GM12878 (cell line): ENCODE data around the gene S100A14. TPM values are rescaled to one million over a fixed set of nuclear protein-coding genes. Genes with fewer than 3 reads are reported as not detected.

Experiments used
- ATAC-seq: fragments of 200-7000 bp; cut with Tn5 transposase; 3 replicates; pipeline ENCODE4 v1.9.1; 2020; ENCODE audit warnings: mild to moderate bottlenecking, moderate library complexity
- BruUV-seq: library from RNA; stranded (reverse); fragments of 400-500 nt; replicated peaks from 2 replicates; lab custom pipeline; 2021; lab: Mats Ljungman, UMichigan
- CTCF ChIA-PET: fragments of 300-600 bp; sonication (Branson Sonifier 250); formaldehyde crosslinking; extraction: SDS; loops from one replicate; lab custom pipeline; 2021; ENCODE audit warnings: inconsistent platforms; lab: Yijun Ruan, JAX
- POLR2A ChIA-PET: fragments of 350-600 bp; formaldehyde crosslinking; extraction: SDS; loops from one replicate; lab custom pipeline; 2021; ENCODE audit warnings: inconsistent platforms; lab: Charles Lee
- RAD21 ChIA-PET: fragments of 300-600 bp; sonication (Branson Sonifier 250); formaldehyde crosslinking; loops from one replicate; lab custom pipeline; 2023; ENCODE audit warnings: antibody characterized with exemption; ENCODE audit not compliant: unreplicated experiment; lab: Charles Lee
- SMC1A ChIA-PET: fragments of 300-600 bp; sonication (Branson Sonifier 250); formaldehyde crosslinking; loops from one replicate; lab custom pipeline; 2023; ENCODE audit not compliant: unreplicated experiment, uncharacterized antibody; lab: Charles Lee
- DNase-seq: peaks from one replicate; pipeline ENCODE4 v3.0.0-alpha.2; 2011; ENCODE audit warnings: low read depth, low spot score
- FAIRE-seq: peaks from 3 replicates; lab custom pipeline; 2011; peaks lifted over from hg19 to GRCh38; lab: Jason Lieb, UNC
- H2AFZ ChIP-seq: 2 replicates; pipeline ENCODE4 v1.6.0; 2011; ENCODE audit warnings: low read depth, low read length, control low read depth; ENCODE audit not compliant: control insufficient read depth
- H3K27ac ChIP-seq: 2 replicates; pipeline ENCODE4 v1.5.1; 2011; ENCODE audit warnings: control low read depth; ENCODE audit not compliant: control insufficient read depth, insufficient read depth
- H3K27me3 ChIP-seq, 2 experiments: replicated peaks in 1 of 2; 2 replicates each; pipeline versions ENCODE4 v1.6.0 to v1.6.1; 2011; ENCODE audit warnings: low read length in 1 of 2; ENCODE audit not compliant: control insufficient read depth in 2 of 2, insufficient read depth in 2 of 2
- H3K36me3 ChIP-seq, 2 experiments: 2 replicates each; pipeline ENCODE4 v1.5.1; 2011; ENCODE audit warnings: low read length in 1 of 2; ENCODE audit not compliant: control insufficient read depth in 2 of 2, insufficient read depth in 2 of 2
- H3K4me1 ChIP-seq: 2 replicates; pipeline ENCODE4 v1.6.1; 2011; ENCODE audit warnings: mild to moderate bottlenecking, low read length, moderate library complexity, mixed read lengths; ENCODE audit not compliant: control insufficient read depth, insufficient read depth
- H3K4me2 ChIP-seq: 2 replicates; pipeline ENCODE4 v1.6.0; 2011; ENCODE audit warnings: control low read depth; ENCODE audit not compliant: control insufficient read depth, insufficient read depth
- H3K4me3 ChIP-seq: fragments of 200-600 bp; sonication (generic); 2 replicates; pipeline ENCODE4 v1.5.1; 2016
- H3K79me2 ChIP-seq: 2 replicates; pipeline ENCODE4 v1.6.0; 2011; ENCODE audit warnings: low read length; ENCODE audit not compliant: control insufficient read depth, insufficient read depth
- H3K9ac ChIP-seq: 2 replicates; pipeline ENCODE4 v1.8.0; 2011; ENCODE audit warnings: low read length, control low read depth, mixed read lengths; ENCODE audit not compliant: control insufficient read depth, insufficient read depth
- H3K9me3 ChIP-seq: replicated peaks from 3 replicates; pipeline ENCODE4 v1.5.1; 2011; ENCODE audit warnings: mild to moderate bottlenecking, low read length; ENCODE audit not compliant: control insufficient read depth, insufficient read depth
- H4K20me1 ChIP-seq: 2 replicates; pipeline ENCODE4 v1.6.0; 2011; ENCODE audit not compliant: control insufficient read depth, insufficient read depth
- CHD4 ChIP-seq: fragments of 200-600 bp; sonication (generic); IDR thresholded peaks from 2 replicates; pipeline ENCODE4 v1.6.1; 2016; ENCODE audit warnings: mild to moderate bottlenecking
- HDAC2 ChIP-seq: fragments of 200-600 bp; sonication (generic); IDR thresholded peaks from 2 replicates; pipeline ENCODE4 v1.6.1; 2017
- IKZF1 ChIP-seq: fragments of 450-650 bp; conservative IDR thresholded peaks from 2 replicates; pipeline ENCODE4 v1.6.1; 2017; ENCODE audit warnings: antibody characterized with exemption, mild to moderate bottlenecking
- PKNOX1 ChIP-seq: fragments of 450-650 bp; IDR thresholded peaks from 2 replicates; pipeline ENCODE4 v1.6.1; 2016; ENCODE audit warnings: mild to moderate bottlenecking
- PML ChIP-seq: IDR thresholded peaks from 2 replicates; pipeline ENCODE4 v1.6.1; 2012; ENCODE audit warnings: low read length, inconsistent platforms
- POLR2A ChIP-seq: IDR thresholded peaks from 2 replicates; pipeline ENCODE4 v1.6.1; 2011; ENCODE audit warnings: low read depth, mild to moderate bottlenecking, low read length
- POLR2AphosphoS5 ChIP-seq: IDR thresholded peaks from 2 replicates; pipeline ENCODE4 v1.6.1; 2011; ENCODE audit warnings: mild to moderate bottlenecking, low read length, inconsistent platforms
- POU2F2 ChIP-seq: IDR thresholded peaks from 3 replicates; pipeline ENCODE4 v1.6.1; 2011; ENCODE audit warnings: low read depth, mild to moderate bottlenecking, low read length, borderline replicate concordance
- RAD21 ChIP-seq: IDR thresholded peaks from 2 replicates; pipeline ENCODE4 v1.6.1; 2011; ENCODE audit warnings: mild to moderate bottlenecking, low read depth, low read length, moderate library complexity; ENCODE audit not compliant: insufficient read depth
- SMAD5 ChIP-seq: IDR thresholded peaks from 2 replicates; pipeline ENCODE4 v1.6.1; 2016; ENCODE audit warnings: antibody characterized with exemption, low read depth
- SMC3 ChIP-seq: IDR thresholded peaks from 2 replicates; pipeline ENCODE4 v1.6.1; 2011; ENCODE audit warnings: low read length, improper control_type of control experiment, borderline replicate concordance
- STAT1 ChIP-seq: fragments of 450-650 bp; conservative IDR thresholded peaks from 2 replicates; pipeline ENCODE4 v1.6.1; 2014; ENCODE audit warnings: antibody characterized with exemption, mild to moderate bottlenecking
- TAF1 ChIP-seq: IDR thresholded peaks from 2 replicates; pipeline ENCODE4 v1.6.1; 2011; ENCODE audit warnings: mild to moderate bottlenecking, low read depth, low read length, borderline replicate concordance
- TCF7 ChIP-seq: IDR thresholded peaks from 2 replicates; pipeline ENCODE4 v1.6.1; 2014; ENCODE audit warnings: antibody characterized with exemption, borderline replicate concordance
- WGBS: methylation state at CpG from one replicate; pipeline ENCODE4 v1.1.6; 2016; ENCODE audit warnings: low lambda C conversion rate; ENCODE audit not compliant: insufficient replicate concordance, insufficient coverage; ENCODE audit errors: missing lambda C conversion rate; 5-methylcytosine and 5-hydroxymethylcytosine counted together
- in situ Hi-C: fragments of 300-500 bp; cut with MboI; formaldehyde crosslinking; loops from 9 replicates; pipeline ENCODE4 v1.14.3; 2018; ENCODE audit warnings: mixed read lengths
- intact Hi-C: fragments of 100-400 bp; cut with micrococcal nuclease; formaldehyde crosslinking; loops from one replicate; pipeline ENCODE4 v1.14.2; 2022; ENCODE audit not compliant: unreplicated experiment
- polyA plus RNA-seq, 11 experiments: library from polyadenylated mRNA; depleted of rRNA in 4 of 11; unstranded in 6 of 11; stranded (reverse) in 5 of 11; fragments of >200 nt; fragmentation: Nextera tagmentation in 4 of 11; fragmentation: Illumina TruSeq in 1 of 11; extraction: Ambion mirVana in 4 of 11; extraction: Trizol in 1 of 11; gene quantifications; 1 replicate in 1 of 11; 2 replicates in 10 of 11; pipeline versions ENCODE4 v1.2.1 to v1.2.3, GENCODE V29; 2011 to 2016; ENCODE audit warnings: inconsistent platforms in 2 of 11, missing spikeins in 2 of 11, low read depth in 1 of 11
- total RNA-seq, 4 experiments: library from RNA; depleted of rRNA in 3 of 4; stranded (reverse); fragments of >200 nt in 3 of 4; fragmentation: Illumina TruSeq in 1 of 4; extraction: Trizol in 1 of 4; gene quantifications; 2 replicates each; pipeline versions ENCODE4 v1.2.1 to v1.2.3, GENCODE V29; 2013 to 2021

S100A14 gene
- total and polyA plus RNA-seq, 10 of the 15 experiments (the other 5 are each of a cell fraction or from before 2014, with no cell fraction given): 0.20 to 0.77 (median 0.45) TPM; not detected in 4

GRCh38 chr1:153648000-153648643 lies 32.0 kb upstream of the S100A14 start:
- no peak; the same call in 2 of the 3 replicates for ATAC-seq
- CTCF ChIA-PET: interaction anchor here (0.7 to 1.1 kb wide), 3 partner anchors 14 to 114 kb away, joined by 3 to 4 read pairs (median 3); partner anchors contain the start of gene S100A13

GRCh38 chr1:153647346-153647714 lies 31.2 kb upstream of the S100A14 start:
- Histone ChIP-seq H3K27me3 (no peaks in the 10 kb centered on the region), H3K4me3 (no peak overlapping the region), H3K4me1 (no peaks in the 10 kb centered on the region), H4K20me1 (no peaks in the 10 kb centered on the region), H3K36me3 (peaks cover 10 to 37% of the 10 kb centered on the region in 2 experiments), H3K4me2 (no peak overlapping the region), H3K27ac (no peak overlapping the region), H3K9me3 (no peaks in the 10 kb centered on the region), H3K79me2 (no peaks in the 10 kb centered on the region; the same call in 1 of the 2 replicates), H2AFZ (no peak overlapping the region), H3K9ac (no peak overlapping the region)
- RAD21 ChIA-PET: no interaction called here
- 71% methylated on average over 2 of the region's 2 CpGs for WGBS
- peak; percentile 9; the same call in 2 of the 3 replicates for ATAC-seq
- intact Hi-C loops: no loop called here
- in situ Hi-C loops: no loop called here
- no peak for FAIRE-seq
- DNase-seq: no peak
- CTCF ChIA-PET: interaction anchor here (0.8 to 1.0 kb wide), 2 partner anchors 20 to 289 kb away, joined by 3 read pairs; partner anchors contain the start of gene S100A13
- BruUV-seq: no TSS peak
- POLR2A ChIA-PET: interaction anchor here (1.0 to 6.7 kb wide), 3 partner anchors 10 to 14 kb away, joined by 3 to 35 read pairs (median 6); partner anchors contain the start of gene CHTOP
- SMC1A ChIA-PET: interaction anchor here (0.8 kb wide), 1 partner anchor 13 kb away, joined by 5 read pairs; no protein-coding TSS in a partner anchor
- TF ChIP-seq TAF1: no peak
- TF ChIP-seq PML: peak; percentile 55; the same call in 1 of the 2 replicates
- TF ChIP-seq PKNOX1: no peak
- peak; percentile 13; the same call in 1 of the 2 replicates for TF ChIP-seq SMAD5
- TF ChIP-seq IKZF1: no peak
- peak; percentile 59 for TF ChIP-seq POLR2AphosphoS5
- no peak for TF ChIP-seq RAD21
- TF ChIP-seq POLR2A: peak; percentile 60

More at GRCh38 chr1:153648000-153648643, 32.0 kb upstream of the S100A14 start:
- WGBS: 90% methylated on average over 10 of the region's 10 CpGs
- no peak overlapping the region for H3K4me3 ChIP-seq
- H3K9me3 ChIP-seq: no peaks in the 10 kb centered on the region
- H3K79me2 ChIP-seq: no peaks in the 10 kb centered on the region
- FAIRE-seq (no peak), DNase-seq (no peak)
- RAD21 ChIA-PET: no interaction called here
- intact Hi-C loops (no loop called here), in situ Hi-C loops (no loop called here)
- H2AFZ ChIP-seq: no peak overlapping the region
- H4K20me1 ChIP-seq: no peaks in the 10 kb centered on the region
- POLR2A ChIA-PET: interaction anchor here (1.0 to 6.7 kb wide), 4 partner anchors 10 to 14 kb away, joined by 3 to 35 read pairs (median 6); partner anchors contain the start of gene CHTOP
- BruUV-seq: no TSS peak
- SMC1A ChIA-PET: interaction anchor here (1.0 kb wide), 1 partner anchor 76 kb away, joined by 3 read pairs; no protein-coding TSS in a partner anchor
- H3K27ac ChIP-seq: no peak overlapping the region
- TF ChIP-seq TCF7: no peak
- TF ChIP-seq POLR2A: peak; percentile 72
- TF ChIP-seq CHD4: no peak
- TF ChIP-seq SMC3: no peak
- TF ChIP-seq STAT1: no peak
- TF ChIP-seq HDAC2: no peak
- 0 out of 3 replicates have a peak, but pooled peaks have one; percentile 13 for TF ChIP-seq POU2F2
- H3K9ac ChIP-seq: no peak overlapping the region
- peaks cover 10 to 31% of the 10 kb centered on the region in 2 experiments for H3K36me3 ChIP-seq
- no peaks in the 10 kb centered on the region for H3K27me3 ChIP-seq
- no peak overlapping the region for H3K4me2 ChIP-seq
- no peaks in the 10 kb centered on the region for H3K4me1 ChIP-seq
